ENCODE results near the gene ACAP3.
A peak's percentile ranks its signal among the peaks of the same experiment; 100 is the strongest.

DNA sequence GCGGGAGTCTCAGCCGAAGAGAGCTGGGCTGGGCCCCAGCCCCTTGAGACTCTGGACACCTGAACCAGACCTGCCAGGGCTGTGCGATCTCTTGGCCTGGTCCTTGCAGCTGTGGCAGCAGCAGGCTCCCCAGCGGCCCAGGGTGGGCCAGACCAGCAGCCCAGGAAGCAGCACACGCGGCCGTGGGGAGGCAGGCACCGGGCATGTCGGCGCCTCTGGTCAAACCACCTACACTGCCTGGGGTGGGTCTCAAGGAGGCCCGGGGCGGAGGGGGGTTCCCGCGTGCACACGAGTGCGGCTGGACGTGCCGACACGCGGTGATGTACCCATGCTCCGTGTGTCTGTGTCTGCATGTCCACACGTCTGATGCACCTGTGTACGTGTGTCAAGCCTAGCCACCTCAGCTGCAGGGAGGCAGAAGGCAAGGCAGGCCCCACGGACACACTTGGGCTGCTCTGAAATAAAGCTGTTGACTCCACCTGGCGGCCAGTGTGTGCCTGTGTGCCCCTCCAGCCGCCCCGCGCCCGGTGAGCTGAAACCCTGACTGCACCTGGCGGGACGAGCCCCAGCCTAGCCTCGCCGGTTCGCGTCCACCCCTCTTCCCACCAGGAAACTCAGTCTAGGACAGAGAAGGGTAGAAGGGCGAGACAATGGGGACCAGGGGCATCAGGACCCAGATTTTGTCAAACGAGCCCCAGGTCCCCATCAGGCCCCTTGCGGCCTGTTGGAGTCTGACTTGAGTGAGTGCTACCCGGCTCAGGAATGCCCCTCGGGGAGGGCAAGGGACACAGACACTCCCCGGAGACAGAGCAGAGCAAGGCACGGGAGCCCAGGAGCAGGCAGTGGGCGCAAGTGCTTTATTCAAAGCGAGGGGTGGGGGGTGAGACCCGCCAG lies 15.9 kb downstream of the ACAP3 start:
- TF ChIP-seq, protein P1, sequence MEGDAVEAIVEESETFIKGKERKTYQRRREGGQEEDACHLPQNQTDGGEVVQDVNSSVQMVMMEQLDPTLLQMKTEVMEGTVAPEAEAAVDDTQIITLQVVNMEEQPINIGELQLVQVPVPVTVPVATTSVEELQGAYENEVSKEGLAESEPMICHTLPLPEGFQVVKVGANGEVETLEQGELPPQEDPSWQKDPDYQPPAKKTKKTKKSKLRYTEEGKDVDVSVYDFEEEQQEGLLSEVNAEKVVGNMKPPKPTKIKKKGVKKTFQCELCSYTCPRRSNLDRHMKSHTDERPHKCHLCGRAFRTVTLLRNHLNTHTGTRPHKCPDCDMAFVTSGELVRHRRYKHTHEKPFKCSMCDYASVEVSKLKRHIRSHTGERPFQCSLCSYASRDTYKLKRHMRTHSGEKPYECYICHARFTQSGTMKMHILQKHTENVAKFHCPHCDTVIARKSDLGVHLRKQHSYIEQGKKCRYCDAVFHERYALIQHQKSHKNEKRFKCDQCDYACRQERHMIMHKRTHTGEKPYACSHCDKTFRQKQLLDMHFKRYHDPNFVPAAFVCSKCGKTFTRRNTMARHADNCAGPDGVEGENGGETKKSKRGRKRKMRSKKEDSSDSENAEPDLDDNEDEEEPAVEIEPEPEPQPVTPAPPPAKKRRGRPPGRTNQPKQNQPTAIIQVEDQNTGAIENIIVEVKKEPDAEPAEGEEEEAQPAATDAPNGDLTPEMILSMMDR (IDR thresholded peaks at IDR 0.05; ENCODE audit: low read depth, low read length) = peak; percentile 62
- no peak for TF ChIP-seq EZH2phosphoT487 (IDR thresholded peaks at IDR 0.05; ENCODE audit: low read depth)

Measured in OCI-LY3 (cell line).